GM12878 (cell line): Measurements from ENCODE around the gene CLEC20A. TPM values are rescaled to one million over a fixed set of nuclear protein-coding genes. Genes with fewer than 3 reads are reported as not detected.

Experiments
- ATAC-seq: fragments of 200-7000 bp; cut with Tn5 transposase; 3 replicates; pipeline ENCODE4 v1.9.1; 2020; ENCODE audit warnings: mild to moderate bottlenecking, moderate library complexity
- BruUV-seq: library from RNA; stranded (reverse); fragments of 400-500 nt; replicated peaks from 2 replicates; lab custom pipeline; 2021; lab: Mats Ljungman, UMichigan
- CTCF ChIA-PET: fragments of 300-600 bp; sonication (Branson Sonifier 250); formaldehyde crosslinking; extraction: SDS; loops from one replicate; lab custom pipeline; 2021; ENCODE audit warnings: inconsistent platforms; lab: Yijun Ruan, JAX
- POLR2A ChIA-PET: fragments of 350-600 bp; formaldehyde crosslinking; extraction: SDS; loops from one replicate; lab custom pipeline; 2021; ENCODE audit warnings: inconsistent platforms; lab: Charles Lee
- RAD21 ChIA-PET: fragments of 300-600 bp; sonication (Branson Sonifier 250); formaldehyde crosslinking; loops from one replicate; lab custom pipeline; 2023; ENCODE audit warnings: antibody characterized with exemption; ENCODE audit not compliant: unreplicated experiment; lab: Charles Lee
- SMC1A ChIA-PET: fragments of 300-600 bp; sonication (Branson Sonifier 250); formaldehyde crosslinking; loops from one replicate; lab custom pipeline; 2023; ENCODE audit not compliant: unreplicated experiment, uncharacterized antibody; lab: Charles Lee
- DNase-seq: peaks from one replicate; pipeline ENCODE4 v3.0.0-alpha.2; 2011; ENCODE audit warnings: low read depth, low spot score
- FAIRE-seq: peaks from 3 replicates; lab custom pipeline; 2011; peaks lifted over from hg19 to GRCh38; lab: Jason Lieb, UNC
- H2AFZ ChIP-seq: 2 replicates; pipeline ENCODE4 v1.6.0; 2011; ENCODE audit warnings: low read depth, low read length, control low read depth; ENCODE audit not compliant: control insufficient read depth
- H3K27ac ChIP-seq: 2 replicates; pipeline ENCODE4 v1.5.1; 2011; ENCODE audit warnings: control low read depth; ENCODE audit not compliant: control insufficient read depth, insufficient read depth
- H3K27me3 ChIP-seq, 2 experiments: replicated peaks in 1 of 2; 2 replicates each; pipeline versions ENCODE4 v1.6.0 to v1.6.1; 2011; ENCODE audit warnings: low read length in 1 of 2; ENCODE audit not compliant: control insufficient read depth in 2 of 2, insufficient read depth in 2 of 2
- H3K36me3 ChIP-seq, 2 experiments: 2 replicates each; pipeline ENCODE4 v1.5.1; 2011; ENCODE audit warnings: low read length in 1 of 2; ENCODE audit not compliant: control insufficient read depth in 2 of 2, insufficient read depth in 2 of 2
- H3K4me1 ChIP-seq: 2 replicates; pipeline ENCODE4 v1.6.1; 2011; ENCODE audit warnings: mild to moderate bottlenecking, low read length, moderate library complexity, mixed read lengths; ENCODE audit not compliant: control insufficient read depth, insufficient read depth
- H3K4me2 ChIP-seq: 2 replicates; pipeline ENCODE4 v1.6.0; 2011; ENCODE audit warnings: control low read depth; ENCODE audit not compliant: control insufficient read depth, insufficient read depth
- H3K4me3 ChIP-seq: fragments of 200-600 bp; sonication (generic); 2 replicates; pipeline ENCODE4 v1.5.1; 2016
- H3K79me2 ChIP-seq: 2 replicates; pipeline ENCODE4 v1.6.0; 2011; ENCODE audit warnings: low read length; ENCODE audit not compliant: control insufficient read depth, insufficient read depth
- H3K9ac ChIP-seq: 2 replicates; pipeline ENCODE4 v1.8.0; 2011; ENCODE audit warnings: low read length, control low read depth, mixed read lengths; ENCODE audit not compliant: control insufficient read depth, insufficient read depth
- H3K9me3 ChIP-seq: replicated peaks from 3 replicates; pipeline ENCODE4 v1.5.1; 2011; ENCODE audit warnings: mild to moderate bottlenecking, low read length; ENCODE audit not compliant: control insufficient read depth, insufficient read depth
- H4K20me1 ChIP-seq: 2 replicates; pipeline ENCODE4 v1.6.0; 2011; ENCODE audit not compliant: control insufficient read depth, insufficient read depth
- WGBS: methylation state at CpG from one replicate; pipeline ENCODE4 v1.1.6; 2016; ENCODE audit warnings: low lambda C conversion rate; ENCODE audit not compliant: insufficient replicate concordance, insufficient coverage; ENCODE audit errors: missing lambda C conversion rate; 5-methylcytosine and 5-hydroxymethylcytosine counted together
- in situ Hi-C: fragments of 300-500 bp; cut with MboI; formaldehyde crosslinking; loops from 9 replicates; pipeline ENCODE4 v1.14.3; 2018; ENCODE audit warnings: mixed read lengths
- intact Hi-C: fragments of 100-400 bp; cut with micrococcal nuclease; formaldehyde crosslinking; loops from one replicate; pipeline ENCODE4 v1.14.2; 2022; ENCODE audit not compliant: unreplicated experiment
- polyA plus RNA-seq, 11 experiments: library from polyadenylated mRNA; depleted of rRNA in 4 of 11; unstranded in 6 of 11; stranded (reverse) in 5 of 11; fragments of >200 nt; fragmentation: Nextera tagmentation in 4 of 11; fragmentation: Illumina TruSeq in 1 of 11; extraction: Ambion mirVana in 4 of 11; extraction: Trizol in 1 of 11; gene quantifications; 1 replicate in 1 of 11; 2 replicates in 10 of 11; pipeline versions ENCODE4 v1.2.1 to v1.2.3, GENCODE V29; 2011 to 2016; ENCODE audit warnings: inconsistent platforms in 2 of 11, missing spikeins in 2 of 11, low read depth in 1 of 11
- total RNA-seq, 4 experiments: library from RNA; depleted of rRNA in 3 of 4; stranded (reverse); fragments of >200 nt in 3 of 4; fragmentation: Illumina TruSeq in 1 of 4; extraction: Trizol in 1 of 4; gene quantifications; 2 replicates each; pipeline versions ENCODE4 v1.2.1 to v1.2.3, GENCODE V29; 2013 to 2021
- TF ChIP-seq, protein P1 (sequence below): fragments of 450-650 bp; IDR thresholded peaks from 2 replicates; pipeline ENCODE4 v1.6.1; 2017; ENCODE audit warnings: mild to moderate bottlenecking, moderate library complexity

Gene CLEC20A
- total and polyA plus RNA-seq, 10 of the 15 experiments (the other 5 are each of a cell fraction or from before 2014, with no cell fraction given): not detected

DNA sequence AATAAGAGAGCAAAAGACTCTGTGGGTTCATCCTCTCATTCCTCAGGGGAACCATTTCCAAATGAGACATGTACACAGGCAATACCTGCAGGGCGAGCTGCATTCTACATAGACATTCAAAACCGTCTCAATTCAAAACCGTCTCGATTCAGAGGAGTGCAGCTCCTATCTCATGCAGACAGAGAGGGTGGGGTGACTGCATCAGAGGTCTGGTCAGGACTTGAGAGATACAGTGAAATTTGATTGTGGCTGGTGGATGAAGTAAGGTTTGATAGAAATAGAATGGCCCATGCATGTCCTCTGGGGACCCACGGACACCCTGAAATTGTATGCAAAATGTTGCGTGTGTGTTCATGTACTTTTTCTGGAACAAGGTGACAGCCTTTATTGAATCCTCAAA lies 43.4 kb upstream of the CLEC20A start:
- no peaks in the 10 kb centered on the region for H3K36me3 ChIP-seq
- FAIRE-seq: no peak
- RAD21 ChIA-PET: interaction anchor here (1.1 to 9.5 kb wide), 2 partner anchors 213 to 466 kb away, joined by 3 to 200 read pairs; no protein-coding TSS in a partner anchor
- TF ChIP-seq, protein P1, sequence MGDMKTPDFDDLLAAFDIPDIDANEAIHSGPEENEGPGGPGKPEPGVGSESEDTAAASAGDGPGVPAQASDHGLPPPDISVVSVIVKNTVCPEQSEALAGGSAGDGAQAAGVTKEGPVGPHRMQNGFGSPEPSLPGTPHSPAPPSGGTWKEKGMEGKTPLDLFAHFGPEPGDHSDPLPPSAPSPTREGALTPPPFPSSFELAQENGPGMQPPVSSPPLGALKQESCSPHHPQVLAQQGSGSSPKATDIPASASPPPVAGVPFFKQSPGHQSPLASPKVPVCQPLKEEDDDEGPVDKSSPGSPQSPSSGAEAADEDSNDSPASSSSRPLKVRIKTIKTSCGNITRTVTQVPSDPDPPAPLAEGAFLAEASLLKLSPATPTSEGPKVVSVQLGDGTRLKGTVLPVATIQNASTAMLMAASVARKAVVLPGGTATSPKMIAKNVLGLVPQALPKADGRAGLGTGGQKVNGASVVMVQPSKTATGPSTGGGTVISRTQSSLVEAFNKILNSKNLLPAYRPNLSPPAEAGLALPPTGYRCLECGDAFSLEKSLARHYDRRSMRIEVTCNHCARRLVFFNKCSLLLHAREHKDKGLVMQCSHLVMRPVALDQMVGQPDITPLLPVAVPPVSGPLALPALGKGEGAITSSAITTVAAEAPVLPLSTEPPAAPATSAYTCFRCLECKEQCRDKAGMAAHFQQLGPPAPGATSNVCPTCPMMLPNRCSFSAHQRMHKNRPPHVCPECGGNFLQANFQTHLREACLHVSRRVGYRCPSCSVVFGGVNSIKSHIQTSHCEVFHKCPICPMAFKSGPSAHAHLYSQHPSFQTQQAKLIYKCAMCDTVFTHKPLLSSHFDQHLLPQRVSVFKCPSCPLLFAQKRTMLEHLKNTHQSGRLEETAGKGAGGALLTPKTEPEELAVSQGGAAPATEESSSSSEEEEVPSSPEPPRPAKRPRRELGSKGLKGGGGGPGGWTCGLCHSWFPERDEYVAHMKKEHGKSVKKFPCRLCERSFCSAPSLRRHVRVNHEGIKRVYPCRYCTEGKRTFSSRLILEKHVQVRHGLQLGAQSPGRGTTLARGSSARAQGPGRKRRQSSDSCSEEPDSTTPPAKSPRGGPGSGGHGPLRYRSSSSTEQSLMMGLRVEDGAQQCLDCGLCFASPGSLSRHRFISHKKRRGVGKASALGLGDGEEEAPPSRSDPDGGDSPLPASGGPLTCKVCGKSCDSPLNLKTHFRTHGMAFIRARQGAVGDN: no peak
- TF ChIP-seq, all 136 proteins: peak for 0
- Histone ChIP-seq H3K4me2 (no peak overlapping the region), H3K79me2 (peaks cover under 1% of the 10 kb centered on the region; the same call in 1 of the 2 replicates), H3K4me3 (no peak overlapping the region), H3K9me3 (no peaks in the 10 kb centered on the region), H3K27me3 (no peaks in the 10 kb centered on the region), H3K27ac (no peak overlapping the region), H2AFZ (no peak overlapping the region), H3K4me1 (peaks cover 7% of the 10 kb centered on the region), H3K9ac (no peak overlapping the region), H4K20me1 (no peaks in the 10 kb centered on the region)
- intact Hi-C loops: loop anchor here (5.0 to 10.0 kb wide), 2 partner anchors 125 to 827 kb away; partner anchors contain the start of gene AXDND1
- ATAC-seq (no peak), DNase-seq (no peak)
- SMC1A ChIA-PET: interaction anchor here (1.9 to 12.6 kb wide), 2 partner anchors 186 to 213 kb away, joined by 8 to 166 read pairs; no protein-coding TSS in a partner anchor
- BruUV-seq: no TSS peak
- CTCF ChIA-PET: interaction anchor here (0.7 to 15.3 kb wide), 8 partner anchors 13 to 463 kb away, joined by 3 to 283 read pairs (median 10); no protein-coding TSS in a partner anchor
- POLR2A ChIA-PET: no interaction called here
- WGBS: 31% methylated on average over 6 of the region's 6 CpGs
- in situ Hi-C loops: loop anchor here (25.0 kb wide), 1 partner anchor 222 kb away; no protein-coding TSS in a partner anchor
